Thyroid gland (tissue), 4 donors: ENCODE measurements around the gene OR11H6.

Experiments
- POLR2A ChIP-seq, 2 donors: fragments of 450-650 bp; IDR thresholded peaks; one replicate each; pipeline ENCODE4 v1.6.1; 2017; ENCODE audit warnings: antibody characterized with exemption in 2 of 2, mild to moderate bottlenecking in 2 of 2, moderate library complexity in 1 of 2
- TF ChIP-seq, protein P1 (sequence below), 6 experiments: fragments of 200-600 bp in 3 of 6; fragments of 450-650 bp in 3 of 6; sonication (generic) in 3 of 6; IDR thresholded peaks; one replicate each; pipeline ENCODE4 v1.5.1; 2016 to 2019; ENCODE audit warnings: antibody characterized with exemption in 6 of 6, mild to moderate bottlenecking in 2 of 6, inconsistent platforms in 1 of 6, moderate library complexity in 1 of 6

DNA sequence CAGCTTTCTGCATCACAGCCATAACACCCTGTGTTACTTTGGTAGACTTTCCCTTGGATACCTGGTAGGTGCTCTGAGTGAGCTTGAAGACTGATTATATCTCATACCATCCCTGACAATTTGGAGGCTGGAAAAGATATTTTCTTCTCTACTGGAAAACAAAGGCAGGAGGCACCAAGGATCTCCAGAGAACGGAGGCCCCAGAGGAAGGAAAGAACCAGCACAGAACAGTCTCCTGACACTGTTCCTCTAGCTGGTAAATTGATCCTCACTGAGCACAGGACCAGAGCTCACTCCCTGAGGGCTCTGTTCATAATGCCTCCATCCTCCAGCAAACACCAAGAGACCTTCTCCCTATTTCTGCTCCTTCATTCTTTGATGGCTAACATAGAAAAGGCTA, 32.9 kb upstream of the OR11H6 start, which contains the start of gene OR11G2:
- TF ChIP-seq, protein P1, sequence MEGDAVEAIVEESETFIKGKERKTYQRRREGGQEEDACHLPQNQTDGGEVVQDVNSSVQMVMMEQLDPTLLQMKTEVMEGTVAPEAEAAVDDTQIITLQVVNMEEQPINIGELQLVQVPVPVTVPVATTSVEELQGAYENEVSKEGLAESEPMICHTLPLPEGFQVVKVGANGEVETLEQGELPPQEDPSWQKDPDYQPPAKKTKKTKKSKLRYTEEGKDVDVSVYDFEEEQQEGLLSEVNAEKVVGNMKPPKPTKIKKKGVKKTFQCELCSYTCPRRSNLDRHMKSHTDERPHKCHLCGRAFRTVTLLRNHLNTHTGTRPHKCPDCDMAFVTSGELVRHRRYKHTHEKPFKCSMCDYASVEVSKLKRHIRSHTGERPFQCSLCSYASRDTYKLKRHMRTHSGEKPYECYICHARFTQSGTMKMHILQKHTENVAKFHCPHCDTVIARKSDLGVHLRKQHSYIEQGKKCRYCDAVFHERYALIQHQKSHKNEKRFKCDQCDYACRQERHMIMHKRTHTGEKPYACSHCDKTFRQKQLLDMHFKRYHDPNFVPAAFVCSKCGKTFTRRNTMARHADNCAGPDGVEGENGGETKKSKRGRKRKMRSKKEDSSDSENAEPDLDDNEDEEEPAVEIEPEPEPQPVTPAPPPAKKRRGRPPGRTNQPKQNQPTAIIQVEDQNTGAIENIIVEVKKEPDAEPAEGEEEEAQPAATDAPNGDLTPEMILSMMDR (IDR thresholded peaks at IDR 0.05) = no peak
- no peak for TF ChIP-seq POLR2A (IDR thresholded peaks at IDR 0.05)
